GM19397 (cell line): ENCODE data around the gene LETM1.

ENCODE experiments used
- ATAC-seq: cut with Tn5 transposase; IDR thresholded peaks from one replicate; pipeline ENCODE4 v1.9.1; 2021; ENCODE audit warnings: mild to moderate bottlenecking, moderate library complexity; ENCODE audit not compliant: unreplicated experiment

Gene LETM1

GRCh38 chr4:1783015-1783414 is 72.9 kb downstream of the LETM1 start:
- no peak for ATAC-seq

- ATAC-seq: no peak
Measured at GRCh38 chr4:1780435-1780834, 75.5 kb downstream of the LETM1 start.

GRCh38 chr4:1779588-1780382 is 76.2 kb downstream of the LETM1 start:
- ATAC-seq: no peak

GRCh38 chr4:1778642-1779392 is 77.1 kb downstream of the LETM1 start:
- no peak for ATAC-seq

GRCh38 chr4:1777822-1778641 is 77.9 kb downstream of the LETM1 start:
- ATAC-seq: no peak

GRCh38 chr4:1776521-1777161 is 79.3 kb downstream of the LETM1 start:
- no peak for ATAC-seq

GRCh38 chr4:1775731-1776500 is 80.0 kb downstream of the LETM1 start:
- no peak for ATAC-seq

GRCh38 chr4:1773754-1774153 is 82.2 kb downstream of the LETM1 start:
- no peak for ATAC-seq

- no peak for ATAC-seq
Measured at GRCh38 chr4:1772853-1773538, 83.0 kb downstream of the LETM1 start.

GRCh38 chr4:1771555-1772305 is 84.2 kb downstream of the LETM1 start:
- ATAC-seq: no peak

GRCh38 chr4:1770791-1771231 is 85.1 kb downstream of the LETM1 start:
- ATAC-seq: no peak

- ATAC-seq: no peak
Measured at GRCh38 chr4:1770245-1770644, 85.7 kb downstream of the LETM1 start.

- ATAC-seq: no peak
Measured at GRCh38 chr4:1769692-1770091, 86.3 kb downstream of the LETM1 start.

GRCh38 chr4:1768367-1769034 is 87.5 kb downstream of the LETM1 start:
- no peak for ATAC-seq

- no peak for ATAC-seq
Measured at GRCh38 chr4:1767770-1768366, 88.1 kb downstream of the LETM1 start.

GRCh38 chr4:1767061-1767769 is 88.7 kb downstream of the LETM1 start:
- ATAC-seq: no peak
